GM21825 (cell line): ENCODE results near the gene CCSER2.
A peak's percentile ranks its signal among the peaks of the same experiment; 100 is the strongest.
"Not testable (repeated sequence)": the region's sequence is repeated elsewhere in the genome, so short reads cannot be mapped to it uniquely, and the experiment has no call there.

Experiments used
- ATAC-seq: cut with Tn5 transposase; IDR thresholded peaks from one replicate; pipeline ENCODE4 v1.9.1; 2021; ENCODE audit warnings: mild to moderate bottlenecking, moderate library complexity; ENCODE audit not compliant: unreplicated experiment

Gene CCSER2

GRCh38 chr10:84429926-84430520 lies 101.6 kb downstream of the CCSER2 start:
- peak; percentile 91 for ATAC-seq

DNA sequence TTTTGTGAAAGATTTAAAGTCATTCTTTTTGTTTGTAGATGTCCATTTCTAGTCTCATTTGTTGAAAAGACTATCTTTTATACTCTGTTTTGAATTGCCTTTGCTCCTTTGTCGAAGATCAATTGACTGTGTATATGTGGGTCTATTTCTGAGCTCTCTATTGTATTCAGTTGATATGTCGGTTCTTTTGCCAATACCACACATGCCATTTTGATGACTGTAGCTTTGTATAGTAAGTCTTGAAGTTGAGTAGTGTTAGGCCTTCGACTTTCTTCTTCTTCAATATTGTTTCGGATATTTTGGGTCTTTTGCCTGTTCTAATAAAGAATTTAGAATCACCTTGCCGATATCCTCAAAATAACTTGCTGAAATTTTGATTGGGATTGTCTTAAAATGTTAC lies 104.5 kb downstream of the CCSER2 start:
- no peak for ATAC-seq

GRCh38 chr10:84440781-84441180 lies 112.4 kb downstream of the CCSER2 start:
- no peak for ATAC-seq

DNA sequence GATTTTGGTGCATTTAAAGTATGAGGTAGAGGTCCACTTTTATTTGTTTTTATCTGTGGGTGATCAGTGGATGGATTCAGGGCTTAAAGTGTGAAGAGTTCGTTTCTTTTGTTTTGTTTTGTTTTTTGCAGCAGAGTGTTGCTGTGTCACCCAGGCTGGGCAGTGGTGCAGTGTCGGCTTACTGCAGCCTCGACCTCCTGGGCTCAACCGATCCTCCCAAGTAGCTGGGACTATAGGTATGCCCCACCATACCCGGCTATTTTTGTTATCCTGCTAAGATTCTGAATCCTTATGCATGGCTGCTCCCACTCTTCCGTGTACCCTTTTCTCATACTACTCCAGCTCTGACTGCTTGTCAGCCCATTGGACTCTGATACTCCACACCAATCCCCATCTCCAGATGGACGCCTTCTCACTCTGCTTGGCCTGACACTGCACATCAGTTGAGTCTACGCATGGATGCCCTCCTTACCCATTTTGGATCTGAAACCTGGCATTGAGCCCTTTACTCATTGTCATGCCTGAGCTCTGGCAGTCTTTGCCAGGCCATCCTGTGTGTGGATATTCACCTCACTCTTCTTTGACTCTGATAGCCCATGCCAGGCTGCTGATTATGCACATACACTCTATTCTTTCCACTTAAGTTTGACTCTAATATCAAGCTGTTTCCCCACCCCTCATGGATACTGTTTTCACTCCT lies 119.5 kb downstream of the CCSER2 start:
- ATAC-seq = no peak

DNA sequence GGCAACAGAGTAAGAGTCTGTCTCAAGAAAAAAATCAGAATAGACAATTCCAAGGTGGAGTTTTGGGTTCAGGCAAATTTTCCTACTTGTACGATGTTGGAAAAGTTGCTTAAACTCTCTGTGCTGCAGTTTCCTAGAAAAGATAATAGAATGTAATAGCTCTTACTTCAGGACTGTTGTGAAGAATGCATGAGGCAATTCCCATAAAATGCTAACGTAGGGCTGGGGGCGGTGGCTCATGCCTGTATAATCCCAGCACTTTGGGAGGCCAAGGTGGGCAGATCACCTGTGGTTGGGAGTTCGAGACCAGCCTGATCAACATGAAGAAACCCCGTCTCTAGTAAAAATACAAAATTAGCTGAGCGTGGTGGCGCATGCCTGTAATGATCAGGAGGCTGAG lies 121.0 kb downstream of the CCSER2 start:
- ATAC-seq = not testable (repeated sequence)

GRCh38 chr10:84452003-84452402 lies 123.6 kb downstream of the CCSER2 start:
- no peak for ATAC-seq

DNA sequence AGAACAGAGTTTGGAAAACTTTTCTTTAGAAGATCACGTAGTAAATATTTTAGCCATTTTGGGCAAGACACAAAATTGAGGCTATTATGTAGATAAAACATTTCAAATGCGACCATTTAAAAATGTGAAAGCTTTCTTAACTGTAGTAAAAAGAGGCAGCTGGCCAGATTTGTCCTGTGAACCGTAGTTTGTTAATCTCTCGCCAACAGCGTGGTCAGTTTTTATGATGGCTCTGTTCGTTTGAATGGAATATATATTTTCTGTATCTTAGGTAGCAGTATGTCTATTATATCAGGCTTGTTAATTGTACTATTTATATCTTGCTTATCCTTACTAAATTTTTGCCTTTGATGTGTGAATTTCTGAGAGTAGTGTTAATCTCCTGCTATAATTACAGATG lies 124.9 kb downstream of the CCSER2 start:
- ATAC-seq = no peak

GRCh38 chr10:84456126-84456525 lies 127.7 kb downstream of the CCSER2 start:
- ATAC-seq = no peak

DNA sequence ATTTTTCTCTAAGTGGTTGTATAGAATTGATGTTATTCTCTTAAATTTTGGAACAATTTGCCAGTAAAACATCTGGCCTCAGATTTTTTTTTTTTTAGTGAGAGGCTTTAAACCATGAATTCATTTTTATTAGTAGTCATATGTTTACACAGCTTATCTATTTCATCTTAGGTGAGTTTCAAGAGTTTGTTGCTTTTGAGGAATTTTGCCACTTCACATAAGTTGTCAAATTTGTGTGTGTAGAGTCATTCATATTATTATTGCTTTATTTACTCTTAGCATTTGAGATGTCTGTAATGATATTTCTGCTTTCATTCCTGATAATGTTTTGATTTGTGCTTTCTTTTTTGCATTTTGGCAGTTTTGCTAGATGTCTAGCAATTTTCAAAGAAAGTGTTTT lies 132.1 kb downstream of the CCSER2 start:
- ATAC-seq = no peak

DNA sequence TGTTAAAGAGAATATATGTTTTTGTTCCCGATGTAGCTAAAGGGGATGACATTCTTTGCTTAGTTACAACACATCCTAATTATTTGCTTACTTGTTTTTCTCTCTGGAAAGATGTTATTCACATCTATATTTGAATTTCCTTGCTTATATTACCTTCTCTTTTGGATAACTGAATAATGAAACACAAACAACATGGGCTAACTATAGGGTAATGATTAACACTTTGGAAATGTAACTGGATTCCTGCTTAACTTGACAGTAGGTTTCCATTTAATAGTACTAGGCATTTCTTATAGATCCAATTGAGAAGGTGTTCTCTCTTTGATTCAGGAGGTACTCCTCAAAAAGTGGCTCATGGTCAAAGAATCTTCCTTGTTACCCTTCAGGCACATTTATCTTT lies 141.1 kb downstream of the CCSER2 start:
- no peak for ATAC-seq

- no peak for ATAC-seq
Measured at GRCh38 chr10:84473136-84473535, 144.7 kb downstream of the CCSER2 start.

DNA sequence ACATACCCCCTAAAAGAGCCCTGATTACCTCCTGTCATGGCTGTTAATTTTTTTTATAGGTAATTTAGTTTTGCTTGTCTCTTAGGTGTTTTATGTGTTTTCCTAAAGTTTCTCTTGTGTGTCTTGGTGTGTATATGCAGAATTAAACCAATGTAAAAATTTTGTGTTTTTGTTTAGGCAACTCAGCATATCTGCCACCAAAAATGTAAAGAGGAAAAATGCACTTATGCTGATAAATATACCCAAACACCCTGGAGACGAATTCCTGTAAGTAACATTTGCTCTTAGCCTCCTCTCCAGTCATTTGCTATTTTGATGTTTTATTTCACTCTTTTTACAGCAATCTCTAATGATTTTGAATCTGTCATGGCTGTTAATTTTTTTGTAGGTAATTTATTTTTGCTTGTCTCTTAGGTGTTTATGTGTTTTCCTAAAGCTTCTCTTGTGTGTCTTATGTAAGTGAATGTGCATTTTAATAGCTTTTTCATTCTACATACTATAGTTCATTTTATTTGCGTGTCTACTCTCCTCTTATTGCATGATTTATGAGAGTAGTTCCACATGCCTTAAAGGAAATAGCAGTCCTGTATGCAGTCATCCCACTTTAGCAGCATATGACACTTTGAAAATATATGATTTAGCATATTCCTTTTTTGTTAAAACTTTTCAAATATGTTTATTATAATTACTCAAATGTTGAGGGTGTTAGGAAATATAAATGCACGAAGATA lies 149.2 kb downstream of the CCSER2 start:
- no peak for ATAC-seq

GRCh38 chr10:84478151-84478550 lies 149.8 kb downstream of the CCSER2 start:
- no peak for ATAC-seq

DNA sequence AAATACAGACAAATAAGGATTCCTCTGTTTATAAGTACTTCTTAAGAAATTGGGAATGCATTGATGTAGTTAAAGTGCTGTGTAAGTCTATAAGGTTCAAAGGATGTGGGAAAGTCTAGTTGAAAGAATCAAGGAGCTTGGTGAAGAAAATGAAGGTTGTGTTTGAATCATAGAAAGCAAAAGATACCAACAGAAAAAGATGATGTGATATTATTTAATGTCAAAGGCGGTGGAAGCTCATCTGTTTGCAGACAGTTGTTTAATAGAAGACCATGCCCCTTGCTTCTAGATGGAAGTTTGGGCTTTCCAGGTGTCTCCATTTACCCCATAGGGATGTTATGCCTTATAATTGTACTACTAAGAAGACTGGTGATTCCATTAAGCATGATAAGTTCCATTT lies 150.3 kb downstream of the CCSER2 start:
- ATAC-seq = no peak

DNA sequence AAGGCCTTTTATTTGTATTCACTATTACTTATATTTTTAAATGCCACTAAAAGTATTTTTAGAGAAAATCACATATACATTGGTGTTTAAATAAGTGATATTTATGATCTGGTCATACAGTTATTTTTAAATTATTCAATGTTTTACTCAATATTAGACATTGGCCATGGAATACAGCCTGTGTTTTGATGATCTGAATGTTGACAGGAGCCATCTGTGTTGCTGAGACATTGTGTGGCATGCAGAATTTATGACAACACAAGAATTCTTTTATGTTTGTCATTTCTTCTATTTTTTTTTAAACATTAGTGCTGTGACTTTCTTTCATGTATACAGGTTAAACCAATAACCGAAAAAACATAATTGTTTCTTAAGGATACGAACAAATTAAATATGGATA lies 156.2 kb downstream of the CCSER2 start:
- ATAC-seq = no peak

DNA sequence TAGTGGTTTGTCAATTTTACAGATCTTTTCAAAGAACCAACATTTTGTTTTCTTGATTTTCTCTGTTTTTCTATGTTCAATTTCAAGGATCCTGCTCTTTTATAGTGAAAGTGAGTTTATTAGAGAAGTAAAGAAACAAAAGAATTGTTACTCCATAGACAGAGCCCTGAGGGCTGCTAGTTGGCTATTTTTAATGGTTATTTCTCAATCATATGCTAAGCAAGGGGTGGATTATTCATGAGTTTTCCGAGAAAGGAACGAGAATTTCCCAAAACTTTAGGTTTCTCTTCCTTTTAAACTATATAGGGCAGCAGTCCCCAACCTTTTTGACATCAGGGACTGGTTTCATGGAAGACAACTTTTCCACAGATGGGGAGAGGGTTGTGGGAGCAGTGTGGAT lies 165.0 kb downstream of the CCSER2 start:
- ATAC-seq = no peak

GRCh38 chr10:84493951-84494848 lies 165.8 kb downstream of the CCSER2 start:
- ATAC-seq = no peak

DNA sequence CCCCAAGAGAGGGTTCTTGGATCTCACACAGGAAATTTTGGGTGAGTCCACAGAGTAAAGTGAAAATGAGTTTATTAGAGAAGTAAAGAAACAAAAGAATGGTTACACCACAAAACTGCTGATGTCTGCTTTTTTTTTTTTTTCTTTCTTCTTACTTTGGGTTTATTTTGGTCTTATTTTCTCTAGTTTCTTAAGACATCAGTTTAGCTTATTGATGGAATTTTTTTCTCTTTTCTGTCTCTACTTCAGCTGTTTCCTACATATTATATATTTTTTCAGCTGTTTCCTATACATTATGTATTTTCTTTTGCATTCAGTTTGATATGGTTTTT lies 166.4 kb downstream of the CCSER2 start:
- no peak for ATAC-seq

DNA sequence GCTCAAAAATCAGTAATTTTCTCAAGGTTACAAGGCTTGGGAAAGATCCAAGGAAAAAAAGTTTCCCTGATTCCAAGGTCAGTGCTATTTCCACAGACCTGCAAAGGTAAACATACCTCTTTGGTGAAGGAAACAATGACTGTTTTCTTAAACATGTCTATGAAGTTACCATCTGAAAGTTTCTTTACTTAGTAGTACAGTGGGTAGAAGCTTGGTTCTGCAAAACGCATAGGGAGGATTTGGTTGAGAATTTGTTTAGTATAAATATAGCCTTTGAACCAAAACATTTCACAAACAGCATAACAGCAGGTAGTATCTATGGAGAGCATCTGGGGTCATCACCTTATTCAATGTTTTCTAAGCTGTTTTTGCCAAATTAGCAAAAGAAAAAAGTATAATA lies 169.6 kb downstream of the CCSER2 start:
- no peak for ATAC-seq

GRCh38 chr10:84499039-84499438 lies 170.7 kb downstream of the CCSER2 start:
- not testable (repeated sequence) for ATAC-seq

DNA sequence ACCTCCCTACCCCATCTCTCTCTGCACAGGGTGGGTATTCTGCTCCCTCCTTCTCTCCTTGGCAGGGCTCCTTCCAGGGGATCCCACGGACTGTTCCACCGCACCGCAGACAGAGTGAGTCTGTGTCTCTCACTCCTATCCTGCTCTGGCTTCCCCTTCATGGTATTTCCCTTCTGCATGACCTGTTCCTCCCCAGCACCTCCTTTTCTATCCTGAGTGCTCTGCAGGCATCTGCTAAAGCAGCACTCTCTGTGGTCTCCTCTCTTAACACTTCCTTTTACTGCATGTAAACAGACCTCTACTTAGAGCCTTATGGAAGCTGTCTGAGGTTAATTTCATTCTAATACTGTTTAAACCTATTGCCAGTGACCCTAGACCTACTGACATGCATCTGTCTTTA lies 171.5 kb downstream of the CCSER2 start:
- no peak for ATAC-seq
